Endothelial cell of umbilical vein (primary cell): ENCODE data around the gene XRCC4. TPM values are rescaled to one million over a fixed set of nuclear protein-coding genes. Genes with fewer than 3 reads are reported as not detected.

ENCODE experiments used
- BruUV-seq: library from RNA; stranded (reverse); fragments of 400-500 nt; replicated peaks from 2 replicates; lab custom pipeline; 2021; lab: Mats Ljungman, UMichigan
- CTCF ChIA-PET: fragments of 300-600, 350-600 bp; sonication (Branson Sonifier 250); formaldehyde crosslinking; loops from one replicate; lab custom pipeline; 2021; ENCODE audit warnings: antibody characterized with exemption, inconsistent platforms; lab: Charles Lee
- POLR2A ChIA-PET: fragments of 300-600, 350-600 bp; sonication (Branson Sonifier 250); formaldehyde crosslinking; loops from one replicate; lab custom pipeline; 2021; ENCODE audit warnings: antibody characterized with exemption, inconsistent platforms; lab: Charles Lee
- DNase-seq: peaks from one replicate; pipeline ENCODE4 v3.0.0-alpha.2; 2011; ENCODE audit warnings: low read depth, low spot score
- FAIRE-seq: peaks from 2 replicates; lab custom pipeline; 2011; peaks lifted over from hg19 to GRCh38; lab: Jason Lieb, UNC
- H2AFZ ChIP-seq: 2 replicates; pipeline ENCODE4 v1.6.0; 2012; ENCODE audit warnings: low read depth, low read length, control low read depth, inconsistent platforms
- H3K27ac ChIP-seq: 2 replicates; pipeline ENCODE4 v1.5.1; 2011; ENCODE audit warnings: low read depth, mild to moderate bottlenecking, control low read depth, low read length, moderate library complexity; ENCODE audit not compliant: insufficient read depth
- H3K27me3 ChIP-seq, 2 experiments: 2 replicates each; pipeline versions ENCODE4 v1.6.0 to v1.6.1; 2011; ENCODE audit warnings: low read length in 2 of 2, mixed read lengths in 1 of 2; ENCODE audit not compliant: control insufficient read depth in 2 of 2, insufficient read depth in 2 of 2
- H3K36me3 ChIP-seq, 2 experiments: 2 replicates in 1 of 2; 3 replicates in 1 of 2; pipeline ENCODE4 v1.5.1; 2011; ENCODE audit warnings: low read length in 2 of 2, mild to moderate bottlenecking in 1 of 2, moderate library complexity in 1 of 2; ENCODE audit not compliant: control insufficient read depth in 2 of 2, insufficient read depth in 2 of 2; ENCODE audit errors: extremely low read depth in 1 of 2
- H3K4me1 ChIP-seq: 3 replicates; pipeline ENCODE4 v1.5.1; 2011; ENCODE audit warnings: mild to moderate bottlenecking, low read length; ENCODE audit not compliant: control insufficient read depth, insufficient read depth; ENCODE audit errors: extremely low read depth
- H3K4me2 ChIP-seq: 2 replicates; pipeline ENCODE4 v1.6.1; 2011; ENCODE audit warnings: low read length, control low read depth, mixed read lengths; ENCODE audit not compliant: insufficient read depth
- H3K4me3 ChIP-seq, 3 experiments: fragments of 200-600 bp in 1 of 3; sonication (generic), shearing (Covaris generic) in 1 of 3; replicated peaks in 1 of 3; 2 replicates each; pipeline ENCODE4 v1.5.1; 2011 to 2016; ENCODE audit warnings: control low read depth in 3 of 3, low read length in 3 of 3, mild to moderate bottlenecking in 2 of 3, inconsistent platforms in 1 of 3, low read depth in 1 of 3, moderate library complexity in 1 of 3; ENCODE audit not compliant: insufficient read depth in 1 of 3
- H3K79me2 ChIP-seq: 2 replicates; pipeline ENCODE4 v1.6.0; 2012; ENCODE audit warnings: low read length, inconsistent platforms; ENCODE audit not compliant: control insufficient read depth, insufficient read depth
- H3K9ac ChIP-seq: replicated peaks from 2 replicates; pipeline ENCODE3; 2011; ENCODE audit warnings: low read length, control low read depth; ENCODE audit not compliant: insufficient read depth; ENCODE audit errors: extremely low read depth
- H3K9me1 ChIP-seq: replicated peaks from 3 replicates; pipeline ENCODE4 v1.6.0; 2011; ENCODE audit warnings: mild to moderate bottlenecking, low read length; ENCODE audit not compliant: control insufficient read depth, insufficient read depth; ENCODE audit errors: extremely low read depth
- H3K9me3 ChIP-seq: replicated peaks from 2 replicates; pipeline ENCODE4 v1.5.1; 2012; ENCODE audit warnings: low read length, inconsistent platforms; ENCODE audit not compliant: control insufficient read depth, insufficient read depth
- H4K20me1 ChIP-seq: replicated peaks from 2 replicates; pipeline ENCODE3; 2011; ENCODE audit warnings: mild to moderate bottlenecking, low read length; ENCODE audit not compliant: control insufficient read depth, insufficient read depth; ENCODE audit errors: extremely low read depth
- CTCF ChIP-seq, 2 donors: IDR thresholded peaks; 1 replicate in 1 of 2; 2 replicates in 1 of 2; pipeline ENCODE4 v1.5.1; 2011; ENCODE audit warnings: low read length in 2 of 2, mild to moderate bottlenecking in 2 of 2, moderate library complexity in 2 of 2, control low read depth in 1 of 2, inconsistent platforms in 1 of 2, low read depth in 1 of 2; ENCODE audit not compliant: insufficient read depth in 1 of 2; ENCODE audit errors: extremely low read depth in 1 of 2
- EZH2 ChIP-seq: IDR thresholded peaks from 2 replicates; pipeline ENCODE4 v1.6.1; 2012; ENCODE audit warnings: borderline replicate concordance, low read depth, mild to moderate bottlenecking, moderate library complexity, low read length, inconsistent platforms; ENCODE audit not compliant: severe bottlenecking
- FOS ChIP-seq: IDR thresholded peaks from 2 replicates; pipeline ENCODE4 v1.6.1; 2011; ENCODE audit warnings: mild to moderate bottlenecking, low read length, moderate library complexity, borderline replicate concordance; ENCODE audit not compliant: insufficient read depth
- GATA2 ChIP-seq: IDR thresholded peaks from 2 replicates; pipeline ENCODE4 v1.7.0; 2011; ENCODE audit warnings: low read depth, mild to moderate bottlenecking, moderate library complexity, mixed read lengths, low read length; ENCODE audit not compliant: insufficient read length, insufficient read depth
- JUN ChIP-seq: IDR thresholded peaks from 2 replicates; pipeline ENCODE4 v1.6.1; 2011; ENCODE audit warnings: borderline replicate concordance, low read depth; ENCODE audit not compliant: insufficient read length, insufficient read depth
- MAX ChIP-seq: IDR thresholded peaks from 2 replicates; pipeline ENCODE4 v1.6.1; 2011; ENCODE audit not compliant: insufficient read depth, insufficient read length
- MYC ChIP-seq: IDR thresholded peaks from one replicate; pipeline ENCODE4 v1.6.1; 2011; ENCODE audit warnings: mild to moderate bottlenecking, low read depth, low read length
- POLR2A ChIP-seq: IDR thresholded peaks from 2 replicates; pipeline ENCODE4 v1.6.1; 2012; ENCODE audit warnings: low read depth, mild to moderate bottlenecking, control low read depth, low read length
- POLR2AphosphoS5 ChIP-seq: IDR thresholded peaks from 2 replicates; pipeline ENCODE4 v1.6.1; 2012; ENCODE audit warnings: low read depth, mild to moderate bottlenecking, control low read depth, low read length, moderate library complexity; ENCODE audit not compliant: insufficient read depth
- dilution Hi-C: fragments of 300-500 bp; cut with MboI; formaldehyde crosslinking; loops from one replicate; pipeline ENCODE4 v1.15.0; 2019; ENCODE audit warnings: low sequenced_read_pairs; ENCODE audit not compliant: extremely low pct_ligation_motif_present
- intact Hi-C: fragments of 100-400 bp; cut with micrococcal nuclease; formaldehyde crosslinking; loops from one replicate; pipeline ENCODE4 v1.10.0; 2022
- polyA plus RNA-seq, 4 experiments: library from polyadenylated mRNA; depleted of rRNA in 3 of 4; stranded (reverse) in 3 of 4; unstranded in 1 of 4; fragments of >200 nt; gene quantifications; 2 replicates each; pipeline versions ENCODE4 v1.2.1 to v1.2.3, GENCODE V29; 2011 to 2012; ENCODE audit warnings: missing spikeins in 1 of 4
- total RNA-seq: library from RNA; stranded (reverse); gene quantifications from 2 replicates; pipeline ENCODE4 v1.2.3, GENCODE V29; 2021

The XRCC4 gene
- total and polyA plus RNA-seq, 2 donors (not counting 3 experiments of a cell fraction or from before 2014, with no cell fraction given) = 1.3 to 7.7 TPM

- TF ChIP-seq POLR2AphosphoS5 = no peak
- TF ChIP-seq CTCF (IDR thresholded peaks at IDR 0.05; ENCODE audit: extremely low read depth in 1 of 2, insufficient read depth in 1 of 2, low read depth in 1 of 2, low read length in 2 of 2) = no peak
- TF ChIP-seq MAX = no peak
- TF ChIP-seq POLR2A = no peak
- TF ChIP-seq GATA2 = no peak
- TF ChIP-seq EZH2 = no peak
- no peak for TF ChIP-seq JUN
- TF ChIP-seq FOS = no peak
- no peak for TF ChIP-seq MYC
- H3K27me3 ChIP-seq = no peaks in the 10 kb centered on the region
- BruUV-seq = no TSS peak
- no peaks in the 10 kb centered on the region for H3K9me1 ChIP-seq
- CTCF ChIA-PET = no interaction called here
- H2AFZ ChIP-seq = no peak overlapping the region
- H3K36me3 ChIP-seq = no peaks in the 10 kb centered on the region
- H3K4me1 ChIP-seq = no peaks in the 10 kb centered on the region
- no peak overlapping the region for H3K27ac ChIP-seq
- POLR2A ChIA-PET = no interaction called here
- H3K4me3 ChIP-seq = no peak overlapping the region
- H4K20me1 ChIP-seq = no peaks in the 10 kb centered on the region
- H3K79me2 ChIP-seq = no peaks in the 10 kb centered on the region
- H3K4me2 ChIP-seq = no peak overlapping the region
- DNase-seq (no peak), FAIRE-seq (no peak)
- intact Hi-C loops = no loop called here
- no peaks in the 10 kb centered on the region for H3K9me3 ChIP-seq
- dilution Hi-C loops = no loop called here
- no peak overlapping the region for H3K9ac ChIP-seq
Observed at GRCh38 chr5:83255268-83255667, 177.9 kb downstream of the XRCC4 start.
